HepG2 (cell line): Measurements from ENCODE around the gene TLR9. TPM values are rescaled to one million over a fixed set of nuclear protein-coding genes. Genes with fewer than 3 reads are reported as not detected.

Experiments
- FOXK2 ChIP-seq: fragments of 450-650 bp; IDR thresholded peaks from 2 replicates; pipeline ENCODE4 v1.6.1; 2016
- HOXA5 ChIP-seq: sonication (generic); formaldehyde crosslinking; IDR thresholded peaks from 2 replicates; pipeline ENCODE4 v1.4.0; 2020; ENCODE audit warnings: missing genetic modification reagents
- IRX3 ChIP-seq: sonication (generic); formaldehyde crosslinking; IDR thresholded peaks from 2 replicates; pipeline ENCODE4 v1.8.1; 2023; ENCODE audit warnings: mild to moderate bottlenecking, low read depth, missing genetic modification reagents, borderline replicate concordance
- KLF12 ChIP-seq: sonication (generic); formaldehyde crosslinking; IDR thresholded peaks from 2 replicates; pipeline ENCODE4 v1.4.0; 2020; ENCODE audit warnings: missing genetic modification reagents, borderline replicate concordance
- PHF20 ChIP-seq: sonication (generic); formaldehyde crosslinking; IDR thresholded peaks from 2 replicates; pipeline ENCODE4 v1.5.0; 2020; ENCODE audit warnings: mild to moderate bottlenecking, missing genetic modification reagents
- PHF8 ChIP-seq: sonication (generic); formaldehyde crosslinking; IDR thresholded peaks from 2 replicates; pipeline ENCODE4 v1.5.0; 2020; ENCODE audit warnings: missing genetic modification reagents
- POLR2G ChIP-seq: fragments of 200-400 bp; formaldehyde crosslinking; IDR thresholded peaks from 2 replicates; pipeline ENCODE4 v1.6.1; 2018; ENCODE audit warnings: mild to moderate bottlenecking, low read depth, low read length, moderate library complexity
- SNAI1 ChIP-seq: sonication (generic); formaldehyde crosslinking; IDR thresholded peaks from 2 replicates; pipeline ENCODE4 v1.5.0; 2020; ENCODE audit warnings: mild to moderate bottlenecking, missing genetic modification reagents, borderline replicate concordance
- ZBTB1 ChIP-seq: sonication (generic); formaldehyde crosslinking; IDR thresholded peaks from 2 replicates; pipeline ENCODE4 v1.4.0; 2020; ENCODE audit warnings: missing genetic modification reagents, borderline replicate concordance
- ZMYM2 ChIP-seq: sonication (generic); formaldehyde crosslinking; IDR thresholded peaks from 2 replicates; pipeline ENCODE4 v1.8.0; 2022; ENCODE audit warnings: mild to moderate bottlenecking, missing genetic modification reagents
- ZNF367 ChIP-seq: sonication (generic); formaldehyde crosslinking; IDR thresholded peaks from 2 replicates; pipeline ENCODE4 v1.4.0; 2020; ENCODE audit warnings: missing genetic modification reagents, borderline replicate concordance
- ZNF44 ChIP-seq: sonication (generic); formaldehyde crosslinking; IDR thresholded peaks from 2 replicates; pipeline ENCODE4 v1.5.1; 2020; ENCODE audit warnings: mild to moderate bottlenecking, missing genetic modification reagents
- ZNF468 ChIP-seq: sonication (generic); formaldehyde crosslinking; IDR thresholded peaks from 2 replicates; pipeline ENCODE4 v1.8.0; 2022; ENCODE audit warnings: mild to moderate bottlenecking, moderate library complexity, missing genetic modification reagents
- ZNF792 ChIP-seq: IDR thresholded peaks from 2 replicates; pipeline ENCODE4 v1.6.1; 2016
- polyA plus RNA-seq, 8 experiments: library from polyadenylated mRNA; depleted of rRNA in 3 of 8; stranded (reverse) in 7 of 8; unstranded in 1 of 8; fragments of >200 nt; fragmentation: Illumina TruSeq in 4 of 8; extraction: Trizol in 4 of 8; gene quantifications; 2 replicates each; pipeline versions ENCODE4 v1.2.1 to v1.2.3, GENCODE V29; 2011 to 2016; ENCODE audit warnings: low read depth in 4 of 8, missing spikeins in 1 of 8, mixed read lengths in 1 of 8; ENCODE audit not compliant: insufficient read depth in 1 of 8
- total RNA-seq, 5 experiments: library from RNA; depleted of rRNA; stranded (reverse); fragments of >200 nt; fragmentation: Illumina TruSeq; extraction: Trizol; gene quantifications; 2 replicates each; pipeline ENCODE4 v1.2.3, GENCODE V29; 2016; ENCODE audit warnings: low read depth in 1 of 5
- TF ChIP-seq, protein P1 (sequence below): sonication (generic); formaldehyde crosslinking; IDR thresholded peaks from 2 replicates; pipeline ENCODE4 v1.8.1; 2023; ENCODE audit warnings: mild to moderate bottlenecking, moderate library complexity, missing genetic modification reagents
- TF ChIP-seq, protein P2 (sequence below): sonication (generic); formaldehyde crosslinking; IDR thresholded peaks from 2 replicates; pipeline ENCODE4 v1.5.0; 2020; ENCODE audit warnings: mild to moderate bottlenecking, low read depth, missing genetic modification reagents, borderline replicate concordance
- TF ChIP-seq, protein P3 (sequence below): sonication (generic); formaldehyde crosslinking; IDR thresholded peaks from 2 replicates; pipeline ENCODE4 v1.5.0; 2020; ENCODE audit warnings: missing genetic modification reagents
- TF ChIP-seq, protein P4 (sequence below): sonication (generic); formaldehyde crosslinking; IDR thresholded peaks from 2 replicates; pipeline ENCODE4 v1.4.0; 2020; ENCODE audit warnings: missing genetic modification reagents, borderline replicate concordance
- TF ChIP-seq, protein P5 (sequence below): IDR thresholded peaks from 2 replicates; pipeline ENCODE4 v1.6.1; 2016; ENCODE audit warnings: low read depth, borderline replicate concordance
- TF ChIP-seq, protein P6 (sequence below): sonication (generic); formaldehyde crosslinking; IDR thresholded peaks from 2 replicates; pipeline ENCODE4 v1.8.1; 2023; ENCODE audit warnings: missing genetic modification reagents, mild to moderate bottlenecking, borderline replicate concordance

Gene TLR9
- total and polyA plus RNA-seq, 2 of the 13 experiments (the other 11 are each of a cell fraction or from before 2014, with no cell fraction given), result not detected

DNA sequence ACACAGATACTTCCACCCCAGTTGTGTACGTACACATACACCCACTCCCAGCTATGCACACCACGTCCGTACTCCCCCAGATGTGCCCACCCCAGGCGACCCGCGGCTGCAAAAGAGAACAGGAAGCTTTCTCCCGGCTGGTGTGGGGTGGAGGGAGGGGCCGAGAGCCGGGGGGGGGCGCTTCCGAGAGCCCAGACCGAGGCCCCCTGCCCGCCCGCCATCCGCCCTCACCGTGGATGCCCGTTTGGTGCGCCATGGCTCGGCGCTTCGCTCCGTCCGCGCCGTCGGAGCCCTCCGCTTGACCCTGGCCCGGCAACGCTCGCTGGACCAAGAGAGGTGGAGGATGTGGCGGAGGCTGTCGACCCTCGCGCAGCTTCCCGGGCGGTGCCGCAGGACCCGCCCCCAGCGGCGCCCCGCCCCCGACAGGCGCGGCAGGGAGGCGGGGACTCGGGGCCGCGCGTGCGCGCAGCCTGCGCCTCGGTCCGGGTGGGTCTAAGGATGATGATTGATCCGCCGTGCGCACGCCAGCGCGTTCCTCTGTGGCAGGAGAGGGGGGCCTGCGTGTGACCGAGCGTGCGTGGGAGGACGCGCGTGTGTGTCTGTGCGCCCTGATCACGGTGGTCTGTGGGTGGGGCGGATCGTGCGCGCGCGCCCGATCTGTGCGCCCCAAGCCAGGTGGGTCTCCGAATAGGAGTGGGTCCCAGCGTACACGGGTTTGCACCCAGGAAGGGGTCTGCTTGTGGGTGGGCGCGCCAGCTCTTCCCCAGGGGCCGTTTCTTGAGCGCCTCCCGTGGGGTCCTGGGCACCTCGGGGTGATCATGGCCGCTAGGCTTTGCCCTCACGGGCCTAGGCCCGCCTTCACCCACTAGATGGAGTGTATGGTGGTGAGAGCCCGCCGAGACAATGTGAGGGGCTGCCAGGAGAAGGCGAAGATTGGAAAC, 13.6 kb upstream of the TLR9 start, which contains the start of gene TWF2 (continued):
- TF ChIP-seq ZNF792 (0 out of 2 replicates have a peak, but pooled peaks have one; percentile 18), FOXK2 (no peak), POLR2G (peak; percentile 73), ZNF367 (CRISPR knock-in tag) (peak; percentile 28; the same call in 1 of the 2 replicates), KLF12 (CRISPR knock-in tag) (no peak; the same call in 1 of the 2 replicates), ZNF468 (no peak), ZNF44 (CRISPR knock-in tag) (peak; percentile 38; the same call in 1 of the 2 replicates), IRX3 (CRISPR knock-in tag) (0 out of 2 replicates have a peak, but pooled peaks have one; percentile 70), ZBTB1 (CRISPR knock-in tag) (no peak), PHF8 (CRISPR knock-in tag) (peak; percentile 82), PHF20 (CRISPR knock-in tag) (peak; percentile 70), ZMYM2 (CRISPR knock-in tag) (0 out of 2 replicates have a peak, but pooled peaks have one; percentile 13), SNAI1 (CRISPR knock-in tag) (0 out of 2 replicates have a peak, but pooled peaks have one; percentile 53), HOXA5 (CRISPR knock-in tag) (peak; percentile 58; the same call in 1 of the 2 replicates)
- TF ChIP-seq, protein P1, sequence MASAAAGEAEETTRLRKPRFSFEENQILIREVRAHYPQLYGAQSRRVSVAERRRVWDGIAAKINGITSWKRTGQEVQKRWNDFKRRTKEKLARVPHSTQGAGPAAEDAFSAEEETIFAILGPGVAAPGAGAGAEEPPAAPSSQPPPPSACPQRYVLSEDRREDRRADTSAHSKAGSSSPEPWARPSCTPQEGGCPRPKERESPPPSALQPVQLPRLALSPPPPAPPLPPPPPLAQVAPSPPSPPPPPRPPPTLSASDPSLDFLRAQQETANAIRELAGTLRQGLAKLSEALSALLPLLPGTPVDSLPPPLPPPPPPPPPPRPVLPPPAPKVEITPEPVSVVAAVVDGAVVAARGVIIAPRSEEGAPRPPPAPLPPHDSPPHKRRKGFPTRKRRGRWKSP (CRISPR knock-in tag), result no peak
- TF ChIP-seq, protein P2, sequence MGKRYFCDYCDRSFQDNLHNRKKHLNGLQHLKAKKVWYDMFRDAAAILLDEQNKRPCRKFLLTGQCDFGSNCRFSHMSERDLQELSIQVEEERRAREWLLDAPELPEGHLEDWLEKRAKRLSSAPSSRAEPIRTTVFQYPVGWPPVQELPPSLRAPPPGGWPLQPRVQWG (CRISPR knock-in tag), result no peak
- TF ChIP-seq, protein P3, sequence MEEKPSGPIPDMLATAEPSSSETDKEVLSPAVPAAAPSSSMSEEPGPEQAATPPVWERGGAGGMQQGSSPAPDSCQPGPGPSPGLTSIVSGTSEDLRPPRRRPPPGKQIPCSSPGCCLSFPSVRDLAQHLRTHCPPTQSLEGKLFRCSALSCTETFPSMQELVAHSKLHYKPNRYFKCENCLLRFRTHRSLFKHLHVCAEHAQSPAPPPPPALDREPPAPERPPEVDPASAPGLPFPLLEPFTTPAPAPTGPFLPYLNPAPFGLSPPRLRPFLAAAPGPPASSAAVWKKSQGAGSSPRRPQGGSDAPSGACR, result peak; percentile 88; the same call in 1 of the 2 replicates
- TF ChIP-seq, protein P4, sequence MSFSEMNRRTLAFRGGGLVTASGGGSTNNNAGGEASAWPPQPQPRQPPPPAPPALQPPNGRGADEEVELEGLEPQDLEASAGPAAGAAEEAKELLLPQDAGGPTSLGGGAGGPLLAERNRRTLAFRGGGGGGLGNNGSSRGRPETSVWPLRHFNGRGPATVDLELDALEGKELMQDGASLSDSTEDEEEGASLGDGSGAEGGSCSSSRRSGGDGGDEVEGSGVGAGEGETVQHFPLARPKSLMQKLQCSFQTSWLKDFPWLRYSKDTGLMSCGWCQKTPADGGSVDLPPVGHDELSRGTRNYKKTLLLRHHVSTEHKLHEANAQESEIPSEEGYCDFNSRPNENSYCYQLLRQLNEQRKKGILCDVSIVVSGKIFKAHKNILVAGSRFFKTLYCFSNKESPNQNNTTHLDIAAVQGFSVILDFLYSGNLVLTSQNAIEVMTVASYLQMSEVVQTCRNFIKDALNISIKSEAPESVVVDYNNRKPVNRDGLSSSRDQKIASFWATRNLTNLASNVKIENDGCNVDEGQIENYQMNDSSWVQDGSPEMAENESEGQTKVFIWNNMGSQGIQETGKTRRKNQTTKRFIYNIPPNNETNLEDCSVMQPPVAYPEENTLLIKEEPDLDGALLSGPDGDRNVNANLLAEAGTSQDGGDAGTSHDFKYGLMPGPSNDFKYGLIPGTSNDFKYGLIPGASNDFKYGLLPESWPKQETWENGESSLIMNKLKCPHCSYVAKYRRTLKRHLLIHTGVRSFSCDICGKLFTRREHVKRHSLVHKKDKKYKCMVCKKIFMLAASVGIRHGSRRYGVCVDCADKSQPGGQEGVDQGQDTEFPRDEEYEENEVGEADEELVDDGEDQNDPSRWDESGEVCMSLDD (CRISPR knock-in tag), result peak; percentile 50; the same call in 1 of the 2 replicates
- TF ChIP-seq, protein P5, sequence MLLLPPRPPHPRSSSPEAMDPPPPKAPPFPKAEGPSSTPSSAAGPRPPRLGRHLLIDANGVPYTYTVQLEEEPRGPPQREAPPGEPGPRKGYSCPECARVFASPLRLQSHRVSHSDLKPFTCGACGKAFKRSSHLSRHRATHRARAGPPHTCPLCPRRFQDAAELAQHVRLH (CRISPR knock-in tag), result peak; percentile 59; the same call in 1 of the 2 replicates
- TF ChIP-seq, protein P6, sequence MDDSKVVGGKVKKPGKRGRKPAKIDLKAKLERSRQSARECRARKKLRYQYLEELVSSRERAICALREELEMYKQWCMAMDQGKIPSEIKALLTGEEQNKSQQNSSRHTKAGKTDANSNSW (CRISPR knock-in tag), result peak; percentile 66; the same call in 1 of the 2 replicates
